Cortex of kidney (tissue), 1 donor: ENCODE data around the gene COPG2.
"Not testable (repeated sequence)": the region's sequence is repeated elsewhere in the genome, so short reads cannot be mapped to it uniquely, and the experiment has no call there.

Source experiments
- DNase-seq: peaks from one replicate; lab custom pipeline; 2025; lab: John Stamatoyannopoulos, UW

Gene COPG2

DNA sequence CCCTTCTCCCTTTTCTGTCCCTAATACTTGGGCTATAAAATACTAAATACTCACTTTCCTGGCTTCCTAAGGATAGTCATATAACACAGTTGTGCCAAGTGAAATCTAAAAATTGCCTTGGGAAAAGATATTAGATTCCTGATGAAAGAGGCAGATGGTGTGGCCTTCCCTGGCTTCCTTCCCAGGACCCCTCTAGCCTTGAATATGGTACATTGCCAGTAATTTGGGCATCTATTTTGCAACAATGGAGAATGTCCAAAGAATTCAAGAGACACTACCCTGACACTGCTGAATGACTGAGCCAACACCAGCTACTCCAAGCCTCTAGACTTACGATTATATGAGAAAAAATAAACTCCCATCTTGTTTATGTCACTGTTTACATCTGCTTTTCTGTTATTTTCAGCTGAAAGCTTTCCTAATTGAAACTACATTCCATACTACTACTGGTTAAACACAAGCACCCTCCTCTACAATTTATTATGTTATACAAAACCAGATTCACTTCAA is 17.9 kb downstream of the COPG2 start:
- no peak for DNase-seq

DNA sequence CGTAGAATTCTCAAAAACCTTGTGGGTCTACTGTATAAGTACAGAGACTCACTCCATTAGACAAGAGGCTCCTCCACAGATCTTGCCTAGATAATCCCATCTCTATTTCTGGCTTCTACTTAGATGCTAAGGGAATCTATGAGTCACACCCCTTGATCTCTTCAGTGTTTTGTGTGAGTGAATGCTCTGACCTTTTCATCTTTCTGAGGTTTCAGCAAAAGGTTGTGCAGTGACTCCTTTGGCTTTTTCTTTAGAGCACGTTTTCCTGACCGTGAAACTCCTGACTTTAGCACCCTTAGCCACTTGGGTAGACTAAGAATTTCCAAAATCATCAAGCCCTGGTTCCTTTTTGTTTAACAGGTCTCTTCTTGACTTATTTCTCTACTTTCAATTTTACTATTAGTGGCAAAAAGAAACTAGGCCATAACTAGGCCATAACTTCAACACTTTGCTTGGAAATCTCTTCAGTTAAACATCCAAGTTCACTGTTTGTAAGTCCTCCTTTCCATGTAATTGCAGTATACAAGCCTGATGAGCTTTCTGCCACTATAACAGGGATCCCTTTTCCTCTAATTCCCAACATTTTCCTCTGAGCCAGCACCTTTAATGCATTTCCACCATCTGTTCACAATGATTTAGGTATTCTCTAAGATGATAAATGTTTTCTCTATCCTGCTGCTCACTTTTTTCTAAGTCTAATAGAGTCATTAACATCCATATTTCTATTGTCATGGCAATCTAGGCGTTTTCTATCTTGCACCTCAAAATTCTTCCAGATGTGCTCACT is 19.4 kb downstream of the COPG2 start:
- DNase-seq: no peak

DNA sequence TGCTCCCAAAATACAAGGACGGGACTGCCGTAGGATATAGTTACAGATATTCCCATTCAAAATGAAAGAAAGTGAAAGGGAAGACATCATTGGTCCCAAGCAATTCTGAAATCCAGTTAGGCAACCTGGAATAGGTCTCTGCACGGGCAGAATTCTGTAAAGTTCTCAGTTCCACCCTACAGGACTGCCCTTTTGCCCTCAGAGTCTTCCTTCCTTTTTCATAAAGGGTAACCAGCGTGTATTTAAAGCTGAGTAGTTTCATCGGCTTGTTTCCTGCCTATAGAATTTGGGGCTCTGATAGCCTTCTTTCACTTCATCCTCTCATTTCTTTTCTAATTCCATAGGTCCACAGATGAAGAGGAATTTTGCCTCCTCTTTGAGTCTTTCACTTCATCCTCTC is 20.0 kb downstream of the COPG2 start:
- no peak for DNase-seq

DNA sequence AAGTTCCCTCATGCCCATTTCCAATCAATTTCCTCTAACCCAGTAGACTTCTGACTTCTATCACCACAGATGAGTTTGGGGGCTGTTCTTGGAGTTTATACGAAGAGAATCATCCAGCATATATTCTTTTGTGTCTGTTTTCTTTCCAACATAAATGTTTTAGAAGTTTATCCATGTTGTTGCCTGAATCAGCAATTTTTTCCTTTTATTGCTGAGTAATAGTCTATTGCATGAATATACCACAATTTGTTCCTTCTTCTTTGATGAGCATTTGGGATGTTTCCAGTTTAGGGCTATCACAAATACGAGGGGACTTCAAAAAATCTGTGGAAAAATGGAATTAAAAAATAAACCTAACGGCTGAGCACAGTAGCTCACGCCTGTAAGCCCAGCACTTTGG is 26.2 kb downstream of the COPG2 start:
- no peak for DNase-seq

DNA sequence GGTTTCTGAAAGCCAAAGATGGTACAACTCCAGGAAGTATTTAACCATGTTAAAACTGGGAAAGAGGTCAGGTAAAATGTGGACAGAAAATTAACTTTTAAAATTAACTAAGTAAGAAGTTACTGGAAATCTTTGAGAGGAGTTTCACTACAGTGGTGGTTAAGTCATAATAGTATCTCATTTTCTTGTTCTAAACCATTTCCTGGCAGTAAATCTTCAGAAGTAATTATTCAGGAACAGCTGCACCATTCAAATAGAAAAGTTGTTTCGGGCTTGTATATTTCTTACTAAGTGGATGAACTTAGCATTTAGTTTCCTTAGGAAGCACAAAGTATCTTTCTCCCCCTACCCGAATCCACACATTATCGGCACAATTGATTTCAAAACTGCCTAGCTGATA is 27.1 kb downstream of the COPG2 start:
- no peak for DNase-seq

DNA sequence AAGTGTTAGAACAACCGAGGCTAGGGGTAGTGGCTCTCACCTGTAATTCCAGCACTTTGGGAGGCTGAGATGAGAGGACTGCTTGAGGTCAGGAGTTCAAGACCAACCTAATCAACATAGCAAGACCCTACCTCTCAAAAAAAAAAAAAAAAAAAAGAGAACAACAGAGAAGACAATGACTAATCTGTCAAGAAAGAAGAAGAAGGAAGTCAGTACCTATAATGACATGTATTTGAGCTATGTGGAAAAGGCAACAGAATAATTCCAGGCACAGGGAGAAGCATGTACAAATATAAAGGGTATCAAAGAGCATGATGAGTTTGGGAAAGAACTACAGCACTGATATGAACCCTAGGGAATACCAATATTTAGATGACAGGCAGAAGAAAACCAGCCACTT is 27.5 kb downstream of the COPG2 start:
- DNase-seq: no peak

DNA sequence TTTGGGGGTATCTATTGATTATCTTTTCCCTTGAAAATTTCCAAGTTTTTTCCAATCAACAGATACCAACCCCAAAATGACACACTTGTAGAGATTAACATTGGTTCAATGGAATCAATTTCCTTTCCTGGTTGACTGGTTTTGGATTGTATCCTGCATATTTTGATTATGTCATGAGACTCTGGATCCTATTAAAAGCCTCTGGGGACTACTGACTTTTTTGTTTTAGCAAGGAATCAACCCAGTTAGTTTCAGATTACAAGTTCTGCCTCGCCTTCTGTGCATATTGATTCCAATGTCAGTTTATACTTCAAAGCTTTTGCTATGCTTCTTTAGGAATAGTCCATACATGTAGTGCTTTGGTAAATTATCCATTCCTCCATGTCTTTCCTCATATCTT is 29.2 kb downstream of the COPG2 start:
- no peak for DNase-seq

DNA sequence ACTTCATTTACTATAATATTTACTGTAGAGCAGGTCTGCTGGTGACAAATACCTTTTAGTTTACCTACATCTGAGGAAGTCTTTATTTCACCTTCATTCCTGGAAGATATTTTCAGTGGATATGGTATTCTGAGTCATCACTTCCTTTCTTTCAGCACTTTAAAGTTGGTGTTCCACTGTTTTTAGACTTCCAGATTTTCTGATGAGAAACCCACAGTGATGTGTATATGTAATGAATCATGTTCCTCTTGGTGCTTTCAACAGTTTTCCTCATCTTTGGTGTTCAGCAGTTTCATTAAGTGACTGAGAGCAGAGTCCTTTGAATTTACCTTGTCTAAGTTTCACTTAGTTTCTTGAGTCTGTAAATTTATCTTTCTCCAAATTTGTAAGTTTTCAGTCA is 36.4 kb downstream of the COPG2 start:
- DNase-seq: no peak

DNA sequence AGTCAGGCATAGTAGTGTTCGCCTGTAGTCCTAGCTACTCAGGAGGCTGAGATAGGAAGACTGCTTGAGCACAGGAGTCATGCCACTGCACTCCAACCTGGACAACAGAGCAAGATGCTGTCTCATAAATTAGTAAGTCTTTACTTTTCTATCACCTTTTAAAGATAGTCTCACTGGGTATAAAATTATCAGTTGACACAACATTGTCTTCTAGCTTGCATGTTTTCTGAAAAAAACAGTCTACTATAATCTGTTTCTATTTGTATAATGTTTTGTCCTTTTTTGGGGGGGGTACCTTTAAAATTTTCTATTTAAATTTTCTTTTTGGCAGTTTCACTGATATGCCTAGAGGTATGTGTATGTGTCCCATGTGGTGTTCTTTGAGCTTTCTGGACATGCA is 39.6 kb downstream of the COPG2 start:
- DNase-seq: no peak

DNA sequence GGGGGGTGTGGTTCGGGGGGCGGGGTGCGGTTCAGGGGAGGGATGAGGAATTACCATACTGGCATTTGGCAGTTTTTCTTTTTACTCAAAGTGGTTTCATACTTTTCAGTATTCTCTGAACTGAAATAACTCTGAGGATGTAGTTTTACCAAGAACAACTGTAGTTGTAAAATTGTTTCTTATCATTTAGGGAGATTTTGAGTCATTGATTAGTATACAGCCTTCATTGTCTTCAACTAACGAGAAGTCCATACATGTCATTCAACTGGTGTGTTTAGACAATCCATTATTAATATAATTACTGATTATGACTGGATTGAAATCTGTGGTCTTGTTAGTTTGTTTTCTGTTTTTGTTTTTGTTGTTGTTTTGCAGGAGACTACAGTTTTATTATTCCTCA is 40.8 kb downstream of the COPG2 start:
- no peak for DNase-seq

DNA sequence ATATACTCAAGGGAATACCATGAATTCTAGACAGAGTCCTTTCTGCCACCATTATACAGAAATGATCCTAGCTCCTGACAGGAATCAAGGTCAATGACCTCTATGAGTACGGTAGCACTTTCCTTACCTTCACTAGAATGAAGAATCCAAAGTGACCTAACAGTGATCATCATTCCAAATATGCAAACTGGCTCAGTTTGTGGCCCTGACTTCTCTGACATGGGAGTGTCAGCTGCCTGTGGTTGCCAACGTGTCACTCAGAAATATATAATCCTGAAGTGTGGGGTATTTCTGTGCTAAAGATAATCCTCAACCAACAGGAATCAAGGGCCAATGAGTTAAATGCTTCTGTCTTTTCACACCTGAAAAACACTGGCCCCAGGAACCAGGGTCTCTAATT is 45.7 kb downstream of the COPG2 start:
- no peak for DNase-seq

DNA sequence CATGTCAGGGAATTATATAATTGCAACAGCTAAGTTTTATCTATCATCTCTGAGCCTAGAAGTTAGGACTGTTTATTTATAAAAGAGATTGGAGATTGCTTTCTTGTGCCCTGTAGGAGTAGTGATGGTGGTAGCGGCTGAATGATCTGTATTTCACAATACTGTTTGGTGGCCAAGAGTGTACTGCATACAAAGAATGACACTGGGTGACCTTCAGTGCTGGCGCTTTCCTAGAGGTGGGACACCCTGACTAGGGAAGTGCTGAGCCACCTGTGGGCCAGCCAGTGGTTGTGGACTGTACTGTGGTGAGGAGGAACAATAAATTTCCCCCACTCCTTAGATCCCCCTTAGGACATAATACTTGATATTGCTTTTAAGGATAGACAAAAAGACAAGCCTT is 53.0 kb downstream of the COPG2 start:
- DNase-seq: no peak

DNA sequence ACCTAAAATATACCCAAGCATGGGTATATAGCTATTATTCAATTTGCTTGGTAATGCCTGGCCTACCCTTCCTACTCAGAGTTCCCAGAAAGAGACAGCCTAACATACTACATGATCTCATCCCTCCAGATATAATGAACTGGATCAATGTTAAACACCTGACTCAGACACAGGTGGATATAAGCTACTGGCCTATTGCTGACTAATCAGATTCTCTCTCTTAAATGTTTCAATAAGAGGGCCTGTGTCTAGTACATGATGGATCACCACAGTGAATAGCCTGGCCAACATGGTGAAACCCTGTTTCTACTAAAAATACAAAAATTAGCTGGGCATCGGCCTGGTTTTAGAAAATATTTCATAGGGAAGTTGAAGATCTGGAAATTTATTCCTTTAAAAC is 54.1 kb downstream of the COPG2 start:
- no peak for DNase-seq

DNA sequence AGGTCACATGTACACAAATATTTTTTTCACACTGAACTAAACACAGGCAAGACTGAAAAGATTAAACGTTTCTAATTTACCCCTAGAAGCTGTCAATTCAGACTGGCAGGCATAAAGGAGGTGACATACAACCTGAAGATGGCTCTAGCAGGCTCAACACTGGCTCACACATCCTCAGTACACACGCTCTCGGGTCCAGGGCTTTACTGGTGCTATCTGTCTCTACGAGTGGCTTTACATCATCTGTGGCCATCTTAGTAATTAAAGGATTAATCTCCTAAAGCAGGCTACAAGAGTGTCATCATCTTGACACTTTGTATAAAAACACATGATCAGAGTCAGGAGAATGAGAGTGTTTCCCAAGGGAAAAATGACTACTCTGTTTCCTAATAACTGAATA is 57.3 kb downstream of the COPG2 start:
- DNase-seq: no peak

DNA sequence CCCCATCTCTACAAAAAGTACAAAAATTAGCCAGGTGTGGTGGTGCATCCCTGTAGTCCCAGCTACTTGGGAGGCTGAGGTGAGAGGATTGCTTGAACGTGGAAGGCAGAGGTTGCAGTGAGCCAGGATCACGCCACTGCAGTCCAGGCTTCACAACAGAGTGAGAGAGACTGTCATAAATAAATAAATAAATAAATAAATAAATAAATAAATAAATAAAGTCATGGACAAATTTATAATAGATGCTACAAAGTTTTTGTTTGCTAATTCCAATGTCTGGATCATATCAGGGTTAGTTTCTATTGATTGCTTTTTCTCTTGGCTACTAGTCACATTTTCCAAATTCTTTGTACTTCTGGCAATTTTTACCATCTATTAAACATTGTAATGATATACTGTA is 61.5 kb downstream of the COPG2 start:
- not testable (repeated sequence) for DNase-seq

DNA sequence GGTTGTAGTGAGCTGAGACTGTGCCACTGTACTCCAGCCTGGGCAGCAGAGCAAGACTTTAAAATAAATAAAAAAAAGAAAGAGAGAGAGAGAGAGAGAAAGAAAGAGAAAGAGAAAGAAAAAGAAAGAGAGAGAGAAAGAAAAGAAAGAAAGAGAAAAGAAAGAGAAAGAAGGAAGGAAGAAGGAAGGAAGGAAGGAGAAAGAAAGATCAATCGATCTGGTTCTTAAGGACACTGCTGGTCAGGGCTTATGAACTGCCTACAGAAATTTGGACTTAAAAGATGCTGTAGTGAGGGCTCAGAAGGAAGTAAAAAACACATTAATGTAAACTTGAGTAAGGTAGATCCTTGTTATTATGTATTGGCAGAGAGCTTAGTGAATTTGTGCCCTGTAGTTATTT is 62.4 kb downstream of the COPG2 start:
- no peak for DNase-seq

DNA sequence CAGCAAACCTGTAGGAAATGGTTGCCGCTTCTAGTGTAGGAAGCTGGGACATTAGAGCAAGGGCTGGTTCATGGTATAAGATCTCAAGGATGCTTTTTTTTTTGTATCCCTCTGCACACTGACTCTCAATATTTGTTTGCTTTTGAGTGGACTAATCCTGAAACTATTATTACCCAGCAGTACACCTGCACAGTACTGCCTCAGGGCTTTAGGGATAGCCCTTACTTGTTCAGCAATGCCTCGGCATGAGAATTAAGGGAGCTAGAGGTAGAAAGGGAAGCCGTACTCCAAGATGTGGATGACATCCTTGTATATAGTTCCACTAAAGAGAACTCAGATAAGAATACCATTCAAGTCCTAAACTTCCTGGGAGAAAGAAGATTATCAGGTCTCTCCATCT is 70.5 kb downstream of the COPG2 start:
- DNase-seq: no peak

DNA sequence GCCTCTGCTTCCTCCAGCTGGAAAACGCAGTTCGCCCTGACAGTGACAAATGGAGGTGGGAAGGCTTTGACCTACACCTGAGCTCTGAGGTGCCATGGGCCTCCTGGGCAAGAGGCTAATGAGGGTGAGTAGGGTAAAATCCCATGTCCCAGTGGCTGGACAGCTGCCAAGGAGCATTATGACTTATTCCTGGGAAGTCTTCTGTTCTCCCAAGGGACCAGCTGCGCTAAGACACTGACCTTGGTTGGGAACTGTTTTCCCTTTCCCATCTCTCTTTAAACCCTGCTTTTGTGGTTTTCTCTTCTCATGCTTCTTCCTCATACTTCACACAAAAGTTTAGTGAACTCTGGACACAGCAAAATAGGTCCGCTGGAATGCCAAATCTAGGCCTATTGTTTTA is 72.6 kb downstream of the COPG2 start:
- no peak for DNase-seq

DNA sequence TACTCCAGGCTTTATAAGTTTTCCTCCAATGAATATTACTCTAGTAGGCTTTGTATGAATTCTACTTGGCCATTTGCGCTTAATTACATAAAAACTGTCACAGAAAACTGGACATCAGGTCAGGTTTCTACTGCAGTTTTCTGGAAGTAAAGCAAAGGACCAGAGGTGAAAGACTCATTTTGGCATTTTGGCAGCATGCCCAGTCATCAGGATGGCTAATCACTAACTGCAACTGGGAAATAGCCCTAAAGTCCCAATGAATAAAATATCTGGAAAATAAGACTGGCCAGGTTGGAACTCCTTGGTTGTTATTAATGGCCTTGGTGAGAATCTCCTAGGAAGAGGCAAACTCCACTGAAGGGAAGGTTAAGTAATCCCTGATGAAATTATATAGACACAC is 75.5 kb downstream of the COPG2 start:
- no peak for DNase-seq

DNA sequence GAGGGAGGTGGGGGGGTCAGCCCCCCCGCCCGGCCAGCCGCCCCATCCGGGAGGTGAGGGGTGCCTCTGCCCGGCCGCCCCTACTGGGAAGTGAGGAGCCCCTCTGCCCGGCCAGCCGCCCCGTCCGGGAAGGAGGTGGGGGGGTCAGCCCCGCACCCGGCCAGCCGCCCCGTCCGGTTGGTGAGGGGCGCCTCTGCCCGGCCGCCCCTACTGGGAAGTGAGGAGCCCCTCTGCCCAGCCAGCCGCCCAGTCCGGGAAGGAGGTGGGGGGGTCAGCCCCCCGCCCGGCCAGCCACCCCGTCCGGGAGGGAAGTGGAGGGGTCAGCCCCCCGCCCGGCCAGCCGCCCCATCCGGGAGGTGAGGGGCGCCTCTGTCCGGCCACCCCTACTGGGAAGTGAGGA is 77.1 kb downstream of the COPG2 start:
- DNase-seq: not testable (repeated sequence)

DNA sequence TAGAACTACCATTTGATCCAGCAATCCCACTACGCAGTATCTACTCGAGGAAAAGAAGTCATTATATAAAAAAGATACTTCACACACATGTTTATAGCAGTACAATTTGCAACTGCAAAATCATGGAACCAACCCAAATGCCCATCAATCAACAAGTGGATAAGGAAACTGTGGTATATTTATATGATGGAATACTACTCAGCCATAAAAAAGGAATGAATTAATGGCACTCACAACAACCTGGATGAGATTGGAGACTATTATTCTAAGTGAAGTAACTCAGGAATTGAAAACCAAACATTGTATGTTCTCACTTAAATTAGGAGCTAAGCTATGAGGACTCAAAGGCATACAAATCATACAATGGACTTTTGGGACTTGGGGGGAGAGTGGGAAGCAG is 82.6 kb downstream of the COPG2 start:
- DNase-seq: not testable (repeated sequence)

DNA sequence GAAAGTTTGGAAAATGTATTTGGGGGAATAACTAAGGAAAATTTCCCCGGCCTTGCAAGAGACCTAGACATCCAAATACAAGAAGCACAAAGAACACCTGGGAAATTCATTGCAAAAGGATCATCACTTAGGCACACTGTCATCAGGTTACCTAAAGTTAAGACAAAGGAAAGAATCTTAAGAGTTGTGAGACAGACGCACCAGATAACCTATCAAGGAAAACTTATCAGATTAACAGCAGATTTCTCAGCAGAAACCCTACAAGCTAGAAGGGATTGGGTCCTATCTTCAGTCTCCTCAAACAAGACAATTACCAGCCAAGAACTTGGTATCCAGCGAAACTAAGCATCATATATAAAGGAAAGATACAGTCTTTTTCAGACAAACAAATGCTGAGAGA is 93.4 kb downstream of the COPG2 start:
- DNase-seq: not testable (repeated sequence)

DNA sequence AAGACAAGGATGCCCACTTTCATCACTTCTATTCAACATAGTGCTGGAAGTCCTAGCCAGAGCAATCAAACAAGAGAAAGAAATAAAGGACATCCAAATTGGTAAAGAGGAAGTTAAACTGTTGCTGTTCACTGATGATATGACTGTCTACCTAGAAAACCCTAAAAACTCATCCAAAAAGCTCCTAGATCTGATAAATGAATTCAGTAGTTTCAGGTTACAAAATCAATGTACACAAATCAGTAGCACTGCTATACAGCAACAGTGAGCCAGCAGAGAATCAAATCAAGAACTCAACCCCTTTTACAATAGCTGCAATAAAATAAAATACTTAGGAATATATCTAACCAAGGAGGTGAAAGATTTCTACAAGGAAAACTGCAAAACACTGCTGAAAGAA is 98.4 kb downstream of the COPG2 start:
- DNase-seq: not testable (repeated sequence)

DNA sequence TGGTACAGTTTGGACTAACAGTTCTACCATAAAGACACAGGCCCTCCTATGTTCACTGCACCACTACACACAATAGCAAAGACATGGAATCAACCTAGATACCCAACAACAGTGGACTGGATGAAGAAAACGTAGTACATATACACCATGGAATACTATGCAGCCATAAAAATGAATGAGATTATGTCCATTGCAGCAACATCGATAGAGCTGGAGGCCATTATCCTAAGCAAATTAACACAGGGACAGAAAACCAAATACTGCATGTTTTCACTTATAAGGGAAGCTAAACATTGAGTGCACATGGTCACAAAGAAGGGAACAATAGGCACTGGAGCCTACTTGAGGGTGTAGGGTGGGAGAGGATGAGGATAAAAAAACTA is 101.7 kb downstream of the COPG2 start:
- DNase-seq: no peak
